Measurements from ENCODE around the gene LSM14B.
A peak's percentile ranks its signal among the peaks of the same experiment; 100 is the strongest.

The LSM14B gene

GRCh38 chr20:62182469-62183425, 60.5 kb downstream of the LSM14B start, which contains the start of gene MTG2:
TSS of gene MTG2 (plus strand) at chr20:62183028. CDS start at chr20:62193421, 10,393 bp downstream.
- DNase-seq (ENCODE audit: low read depth in 1 of 2, low spot score in 1 of 2), result peak; percentile 97 to 98
- TF ChIP-seq GABPA (IDR thresholded peaks at IDR 0.05; ENCODE audit: low read depth) (peak; percentile 92), SPI1 (IDR thresholded peaks at IDR 0.05; ENCODE audit: borderline replicate concordance, low read depth) (no peak), REST (IDR thresholded peaks at IDR 0.05; ENCODE audit: insufficient replicate concordance, low read depth) (peak; percentile 27), POLR2AphosphoS5 (IDR thresholded peaks at IDR 0.05; ENCODE audit: low read depth) (peak; percentile 96)
- TF ChIP-seq, protein P1, sequence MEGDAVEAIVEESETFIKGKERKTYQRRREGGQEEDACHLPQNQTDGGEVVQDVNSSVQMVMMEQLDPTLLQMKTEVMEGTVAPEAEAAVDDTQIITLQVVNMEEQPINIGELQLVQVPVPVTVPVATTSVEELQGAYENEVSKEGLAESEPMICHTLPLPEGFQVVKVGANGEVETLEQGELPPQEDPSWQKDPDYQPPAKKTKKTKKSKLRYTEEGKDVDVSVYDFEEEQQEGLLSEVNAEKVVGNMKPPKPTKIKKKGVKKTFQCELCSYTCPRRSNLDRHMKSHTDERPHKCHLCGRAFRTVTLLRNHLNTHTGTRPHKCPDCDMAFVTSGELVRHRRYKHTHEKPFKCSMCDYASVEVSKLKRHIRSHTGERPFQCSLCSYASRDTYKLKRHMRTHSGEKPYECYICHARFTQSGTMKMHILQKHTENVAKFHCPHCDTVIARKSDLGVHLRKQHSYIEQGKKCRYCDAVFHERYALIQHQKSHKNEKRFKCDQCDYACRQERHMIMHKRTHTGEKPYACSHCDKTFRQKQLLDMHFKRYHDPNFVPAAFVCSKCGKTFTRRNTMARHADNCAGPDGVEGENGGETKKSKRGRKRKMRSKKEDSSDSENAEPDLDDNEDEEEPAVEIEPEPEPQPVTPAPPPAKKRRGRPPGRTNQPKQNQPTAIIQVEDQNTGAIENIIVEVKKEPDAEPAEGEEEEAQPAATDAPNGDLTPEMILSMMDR (IDR thresholded peaks at IDR 0.05; ENCODE audit: insufficient read depth, low read length), result no peak
- Histone ChIP-seq H3K27me3 (ENCODE audit: insufficient read depth, poor library complexity, severe bottlenecking) (no peaks in the 10 kb centered on the region), H3K4me3 (replicated peaks; ENCODE audit: insufficient read depth, low read length) (peak within 1 kb of the TSS; percentile 82), H3K27ac (replicated peaks) (peak within 1 kb of the TSS; percentile 93)

DNA sequence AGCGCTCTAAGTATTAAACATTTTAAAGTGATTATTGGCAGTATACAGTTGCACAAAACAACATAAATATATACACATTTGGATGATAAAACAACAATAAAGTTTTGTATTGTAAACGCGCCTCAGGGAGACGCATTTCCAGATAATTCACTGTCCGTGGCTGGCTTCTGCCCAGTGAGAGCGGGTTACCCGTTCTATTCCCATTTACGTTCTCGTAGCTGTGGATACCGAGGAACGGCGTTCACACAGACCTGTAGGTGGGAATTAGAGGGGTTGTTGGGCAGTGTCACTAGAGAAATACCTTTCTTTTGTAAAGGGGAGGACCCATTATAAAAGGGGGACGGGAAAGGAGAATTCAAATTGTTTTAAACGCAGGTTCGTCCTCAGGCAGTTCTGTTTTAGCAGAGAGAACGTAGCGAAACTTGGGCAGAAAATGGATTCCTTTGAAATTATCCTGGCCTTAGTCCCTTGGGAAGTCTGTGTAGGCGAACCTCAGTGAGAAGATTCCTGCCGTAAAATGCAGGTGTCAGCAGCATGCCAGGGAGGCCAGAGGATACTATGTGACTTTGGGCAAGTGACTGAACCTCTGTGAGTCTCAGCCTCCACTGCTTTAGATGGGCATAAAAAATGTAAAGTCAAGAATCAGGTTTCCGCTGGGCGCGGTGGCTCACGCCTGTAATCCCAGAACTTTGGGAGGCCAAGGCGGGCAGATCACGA, 61.3 kb downstream of the LSM14B start:
- H3K4me3 ChIP-seq (replicated peaks; ENCODE audit: insufficient read depth, low read length), result peak overlapping the region; percentile 82
- H3K27me3 ChIP-seq (ENCODE audit: insufficient read depth, poor library complexity, severe bottlenecking), result no peaks in the 10 kb centered on the region
- H3K27ac ChIP-seq (replicated peaks), result peak overlapping the region; percentile 93
- DNase-seq (ENCODE audit: low read depth in 1 of 2, low spot score in 1 of 2), result no peak
- no peak for TF ChIP-seq GABPA (IDR thresholded peaks at IDR 0.05; ENCODE audit: low read depth)
- no peak for TF ChIP-seq SPI1 (IDR thresholded peaks at IDR 0.05; ENCODE audit: borderline replicate concordance, low read depth)
- no peak for TF ChIP-seq REST (IDR thresholded peaks at IDR 0.05; ENCODE audit: insufficient replicate concordance, low read depth)
- TF ChIP-seq POLR2AphosphoS5 (IDR thresholded peaks at IDR 0.05; ENCODE audit: low read depth), result no peak
- TF ChIP-seq, protein P1 (IDR thresholded peaks at IDR 0.05; ENCODE audit: insufficient read depth, low read length), result no peak
